ENCODE results near the gene LRIG1.

The LRIG1 gene

GRCh38 chr3:66380200-66380932 lies 120.5 kb downstream of the LRIG1 start:
- DNase-seq: no peak

DNA sequence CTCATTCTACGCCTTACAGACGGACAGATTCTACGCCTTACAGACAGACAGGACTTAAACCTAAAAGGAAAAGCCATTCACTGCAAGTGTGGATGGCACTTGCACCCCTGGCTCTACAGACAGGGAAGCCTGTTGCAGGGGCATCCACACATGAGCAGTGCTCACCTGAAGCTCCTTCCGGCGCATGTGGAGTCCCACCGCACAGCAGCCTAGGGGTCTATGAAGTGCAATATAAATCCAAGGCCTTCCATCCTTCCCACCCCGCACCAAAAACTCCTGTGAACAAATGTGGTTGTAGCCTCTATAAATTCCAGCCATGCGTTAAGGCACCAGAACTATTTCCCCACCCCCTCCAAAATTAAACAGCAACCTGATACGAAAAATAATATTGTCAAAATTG lies 121.3 kb downstream of the LRIG1 start:
- DNase-seq: no peak

DNA sequence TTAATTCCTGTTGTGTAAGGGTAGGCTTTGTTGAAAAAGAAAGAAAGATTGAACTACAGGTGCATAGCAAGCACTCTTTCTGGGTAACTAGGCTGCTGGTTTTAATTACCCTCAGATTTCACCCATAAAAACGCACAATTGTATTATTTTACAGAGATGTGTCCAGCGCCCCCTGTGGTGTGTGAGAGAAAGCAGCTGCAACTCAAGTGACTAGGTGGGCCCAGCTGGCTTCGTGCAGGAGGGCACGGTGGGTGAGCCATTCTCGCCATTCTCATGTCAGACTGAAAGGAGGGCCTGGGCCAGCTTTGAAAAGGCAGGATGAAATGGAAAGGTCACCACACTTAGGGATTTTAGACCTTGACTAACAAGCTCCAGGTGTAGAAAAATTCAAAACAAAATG lies 122.6 kb downstream of the LRIG1 start:
- no peak for DNase-seq

DNA sequence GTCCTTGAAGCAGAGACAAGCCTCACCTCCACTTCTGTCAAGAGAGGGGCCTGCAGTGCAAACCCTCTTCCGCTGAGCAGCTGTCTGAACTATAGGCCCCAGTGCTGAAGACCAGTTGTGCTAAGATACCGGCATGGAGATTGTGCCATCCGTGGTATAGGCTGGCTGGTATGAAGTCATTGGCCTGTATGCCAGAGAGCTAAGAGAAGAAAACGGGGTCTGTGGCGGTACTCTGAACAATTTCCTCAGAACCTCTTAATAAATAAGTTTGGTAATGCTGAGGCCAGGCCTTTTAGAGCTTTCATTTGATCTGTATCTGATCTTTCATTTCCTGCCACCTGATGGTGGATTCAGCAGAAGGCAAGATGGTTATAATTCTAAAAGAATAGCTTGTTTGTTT lies 123.0 kb downstream of the LRIG1 start:
- no peak for DNase-seq

GRCh38 chr3:66376568-66376967 lies 124.3 kb downstream of the LRIG1 start:
- no peak for DNase-seq

- DNase-seq: peak; percentile 43
Observed at GRCh38 chr3:66372681-66373350, 128.0 kb downstream of the LRIG1 start.

DNA sequence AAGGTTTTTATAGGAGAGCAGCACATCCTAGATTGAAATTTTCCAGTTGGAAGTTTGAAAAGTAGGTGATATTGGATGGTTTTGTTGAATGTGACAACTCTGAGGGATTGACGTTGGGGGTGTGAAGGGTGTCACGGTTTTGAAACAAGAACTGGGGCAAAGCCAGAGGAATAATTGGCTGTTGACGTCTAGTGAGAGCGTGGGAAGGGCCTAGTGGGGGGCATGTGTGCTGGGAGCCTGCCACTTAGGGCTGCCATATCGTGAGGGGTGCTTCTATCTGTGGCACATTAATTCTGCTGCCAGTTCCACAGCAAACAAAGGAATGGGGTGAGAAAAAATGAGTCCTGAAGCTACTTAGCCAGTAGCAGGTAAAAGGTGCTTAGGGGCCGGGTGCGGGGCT lies 129.4 kb downstream of the LRIG1 start:
- no peak for DNase-seq

DNA sequence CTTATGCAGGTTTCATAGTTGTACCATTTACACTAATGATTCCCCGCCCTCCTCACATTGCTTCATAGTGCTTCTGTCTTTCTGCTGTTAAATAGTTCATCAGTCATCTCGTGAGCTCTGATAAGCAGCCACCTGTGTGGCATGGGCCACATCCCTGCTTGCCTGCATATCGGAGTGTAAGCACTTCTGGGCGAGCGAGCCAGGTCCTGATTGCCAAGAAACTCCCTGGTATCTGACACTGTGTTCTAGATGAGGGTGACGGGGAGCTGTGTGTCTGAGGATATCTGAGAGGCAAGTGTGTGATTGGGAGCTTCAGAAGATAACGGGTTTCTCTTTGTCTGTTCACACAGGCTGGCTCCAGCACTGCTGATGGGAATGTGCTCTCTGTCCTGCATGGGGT lies 130.6 kb downstream of the LRIG1 start:
- DNase-seq: no peak

- DNase-seq: no peak
Observed at GRCh38 chr3:66367979-66368378, 132.8 kb downstream of the LRIG1 start.

GRCh38 chr3:66366747-66367146 lies 134.1 kb downstream of the LRIG1 start:
- DNase-seq: no peak

DNA sequence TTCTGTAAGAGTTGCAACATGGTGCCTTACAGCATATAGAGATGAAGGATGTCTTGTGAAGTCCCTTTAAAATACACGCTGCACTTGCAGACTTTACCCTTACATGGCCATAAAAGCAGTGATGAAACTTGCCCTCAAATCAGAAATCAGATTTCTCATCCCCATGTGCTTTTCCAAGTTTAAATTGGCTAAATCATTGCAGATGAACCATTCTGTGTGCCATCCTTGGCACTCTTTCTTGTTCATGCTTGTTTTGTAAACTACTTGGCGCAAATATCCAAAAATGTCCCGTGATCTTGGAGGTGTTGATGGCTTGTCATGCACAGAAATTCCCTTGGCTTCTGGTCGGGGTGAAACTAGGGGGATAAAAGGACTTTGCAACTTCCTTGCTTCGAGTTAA lies 135.7 kb downstream of the LRIG1 start:
- DNase-seq: no peak

DNA sequence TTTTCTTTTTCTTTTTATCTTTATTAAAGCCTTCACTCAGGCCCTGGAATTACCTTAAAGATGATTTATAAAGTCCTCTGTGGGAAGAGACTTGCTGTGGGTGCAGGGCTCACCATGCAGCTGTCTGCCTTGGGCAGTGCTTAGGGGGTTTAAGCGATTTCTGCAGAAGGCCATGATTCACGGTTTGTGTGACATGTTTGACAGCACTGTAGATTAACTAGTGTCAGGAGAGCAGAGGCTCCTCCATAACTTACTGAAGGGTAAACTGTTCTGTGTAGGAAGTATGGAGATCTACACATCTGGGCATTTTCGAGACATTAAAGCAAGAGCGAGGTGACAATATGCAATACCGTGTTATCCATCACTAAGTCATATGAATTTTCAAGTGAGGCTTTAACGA lies 137.7 kb downstream of the LRIG1 start:
- no peak for DNase-seq

- no peak for DNase-seq
Observed at GRCh38 chr3:66362541-66362941, 138.3 kb downstream of the LRIG1 start.

- no peak for DNase-seq
Observed at GRCh38 chr3:66361356-66361755, 139.5 kb downstream of the LRIG1 start.

GRCh38 chr3:66355997-66356396 lies 144.8 kb downstream of the LRIG1 start:
- DNase-seq: no peak

DNA sequence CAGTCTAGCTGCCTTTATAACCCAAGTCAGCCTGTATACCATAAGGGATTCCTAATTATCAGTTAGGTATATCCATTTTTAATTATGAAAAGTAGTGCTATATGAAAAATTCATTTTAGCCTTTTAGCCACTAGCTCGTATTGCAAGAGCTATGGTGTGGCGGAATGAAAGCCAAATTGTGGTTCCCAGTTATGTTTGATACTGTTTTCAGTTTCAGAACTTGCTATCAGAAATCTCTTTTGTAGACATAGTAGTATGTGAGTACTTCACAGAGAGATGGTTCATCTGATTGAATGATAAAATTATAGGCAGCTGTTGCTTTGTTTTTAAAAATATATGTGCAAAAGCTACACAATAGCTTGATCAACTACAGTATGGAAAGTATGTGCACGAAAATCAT lies 145.4 kb downstream of the LRIG1 start:
- DNase-seq: no peak

GRCh38 chr3:66354001-66354400 lies 146.8 kb downstream of the LRIG1 start:
- no peak for DNase-seq

DNA sequence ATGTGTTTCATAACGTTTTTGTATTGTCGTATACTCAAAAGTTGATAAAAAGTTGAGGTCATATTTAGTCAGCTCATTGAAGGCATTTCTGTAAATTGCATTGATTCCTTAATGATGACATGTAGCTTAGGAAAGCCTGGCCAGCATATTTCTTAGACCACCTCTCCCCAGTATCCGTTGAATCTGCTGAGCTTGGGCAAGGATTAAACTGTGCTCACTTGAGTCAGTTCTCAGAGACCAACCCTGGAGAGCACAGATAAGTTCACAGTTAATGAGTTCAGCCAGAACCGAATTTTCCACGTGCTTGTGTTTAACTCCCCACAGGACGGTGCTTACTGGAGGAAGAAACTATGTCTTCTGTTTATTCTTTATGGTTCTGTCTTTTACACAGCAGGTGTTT lies 147.3 kb downstream of the LRIG1 start:
- DNase-seq: no peak

DNA sequence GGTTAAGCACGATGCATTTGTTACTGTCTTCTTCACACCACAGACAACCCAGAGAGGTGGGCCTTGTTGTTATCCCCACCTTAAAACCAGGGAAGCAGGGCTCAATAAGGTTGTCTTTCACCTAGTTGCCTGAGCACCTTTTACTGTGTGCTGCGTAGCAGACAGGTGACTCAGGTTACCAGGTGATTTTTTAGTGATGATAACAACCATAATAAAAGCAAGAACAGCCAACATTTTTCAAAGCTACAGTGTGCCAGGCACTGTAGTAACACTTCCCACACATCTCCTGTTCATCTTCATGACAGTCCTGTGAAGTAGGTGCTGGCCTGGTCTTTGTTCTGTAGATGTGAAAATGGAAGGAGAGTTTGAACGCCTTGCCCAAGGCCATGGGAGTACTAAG lies 147.8 kb downstream of the LRIG1 start:
- no peak for DNase-seq

- no peak for DNase-seq
Observed at GRCh38 chr3:66350601-66351000, 150.2 kb downstream of the LRIG1 start.

- no peak for DNase-seq
Observed at GRCh38 chr3:66348704-66349103, 152.1 kb downstream of the LRIG1 start.

GRCh38 chr3:66344848-66345578 lies 155.8 kb downstream of the LRIG1 start:
- DNase-seq: no peak

DNA sequence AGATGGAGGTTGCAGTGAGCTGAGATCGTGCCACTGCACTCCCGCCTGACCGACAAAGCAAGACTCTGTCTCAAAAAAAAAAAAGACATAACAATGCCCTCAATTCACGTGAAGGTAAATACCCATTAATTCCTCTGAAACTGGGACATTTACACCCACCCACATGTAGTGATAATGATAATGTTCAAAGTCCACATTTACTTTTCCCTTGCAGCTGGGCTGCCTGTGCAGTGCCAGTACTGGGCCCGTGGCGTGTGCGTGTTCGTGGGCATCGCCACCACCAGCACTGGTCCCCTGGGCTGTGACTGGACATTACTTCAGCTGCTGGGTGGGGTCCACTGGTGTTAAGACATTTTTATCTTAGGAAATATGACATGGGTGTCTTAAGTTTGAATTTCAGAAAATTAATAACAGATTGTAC lies 156.4 kb downstream of the LRIG1 start:
- DNase-seq: no peak

DNA sequence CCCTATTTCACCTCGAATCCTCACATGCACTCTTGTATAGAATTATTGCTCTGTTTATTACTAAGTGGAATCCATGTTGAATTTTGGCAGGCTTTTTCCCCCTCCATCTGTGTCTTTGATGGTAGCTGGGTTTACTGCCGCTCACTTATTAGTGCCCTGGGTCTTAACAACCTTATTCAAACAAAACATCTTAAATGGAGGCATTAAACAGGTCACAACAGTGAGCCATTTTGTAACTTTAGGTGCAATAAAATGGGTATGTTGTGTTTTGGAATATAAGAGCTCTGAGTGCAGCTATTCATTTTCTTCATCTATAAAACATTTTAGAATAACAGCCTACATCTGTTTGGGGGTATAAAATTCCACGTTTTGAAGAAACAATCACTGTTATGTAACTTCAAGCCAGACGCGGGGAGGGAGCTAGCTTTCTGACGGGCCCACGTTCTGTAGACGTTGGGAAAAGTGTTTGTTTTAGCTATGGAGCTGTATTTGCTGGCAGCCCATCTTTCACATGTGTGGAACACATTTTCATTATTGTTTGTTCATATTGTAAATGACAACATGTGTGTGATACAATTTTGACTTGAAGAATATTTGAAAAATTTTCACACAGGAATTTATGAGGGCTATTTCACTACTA lies 158.0 kb downstream of the LRIG1 start:
- no peak for DNase-seq

All from CD4-positive, alpha-beta T cell treated with Interferon gamma for 1 hour (primary cell).